ENCODE data around the gene PRXL2C. TPM values are rescaled to one million over a fixed set of nuclear protein-coding genes. Genes with fewer than 3 reads are reported as not detected.

The PRXL2C gene
- total and polyA plus RNA-seq, 2 of the 13 experiments (the other 11 are each of a cell fraction or from before 2014, with no cell fraction given): 11.0 to 13.2 TPM

- TF ChIP-seq TFDP1 (CRISPR knock-in tag; IDR thresholded peaks at IDR 0.05; ENCODE audit: borderline replicate concordance) (peak; percentile 34; the same call in 1 of the 2 replicates), HNF4A (CRISPR knock-in tag; IDR thresholded peaks at IDR 0.05) (no peak), MEIS1 (CRISPR knock-in tag; IDR thresholded peaks at IDR 0.05; ENCODE audit: borderline replicate concordance) (no peak), HMGA1 (CRISPR knock-in tag; conservative IDR thresholded peaks at IDR 0.05) (no peak), ZNF501 (CRISPR knock-in tag; IDR thresholded peaks at IDR 0.05) (0 out of 2 replicates have a peak, but pooled peaks have one; percentile 32), ZNF776 (CRISPR knock-in tag; IDR thresholded peaks at IDR 0.05) (peak; percentile 33; the same call in 1 of the 2 replicates), UBTF (CRISPR knock-in tag; IDR thresholded peaks at IDR 0.05) (peak; percentile 93; the same call in 1 of the 2 replicates), DNMT3B (CRISPR knock-in tag; conservative IDR thresholded peaks at IDR 0.05) (0 out of 2 replicates have a peak, but pooled peaks have one; percentile 59), TBX2 (CRISPR knock-in tag; IDR thresholded peaks at IDR 0.05; ENCODE audit: borderline replicate concordance) (peak; percentile 57; the same call in 1 of the 2 replicates), ARNT2 (CRISPR knock-in tag; IDR thresholded peaks at IDR 0.05; ENCODE audit: low read depth) (peak; percentile 56; the same call in 1 of the 2 replicates), ATF4 (CRISPR knock-in tag; IDR thresholded peaks at IDR 0.05) (no peak), KLF16 (CRISPR knock-in tag; IDR thresholded peaks at IDR 0.05) (no peak), SSRP1 (CRISPR knock-in tag; IDR thresholded peaks at IDR 0.05) (0 out of 2 replicates have a peak, but pooled peaks have one; percentile 42), PRPF4 (IDR thresholded peaks at IDR 0.05; ENCODE audit: low read depth, low read length, poor library complexity, severe bottlenecking) (no peak), MAZ (IDR thresholded peaks at IDR 0.05; ENCODE audit: borderline replicate concordance, low read depth, low read length) (0 out of 2 replicates have a peak, but pooled peaks have one; percentile 10), MAZ (CRISPR knock-in tag; IDR thresholded peaks at IDR 0.05; ENCODE audit: low read depth) (peak; percentile 85), MED1 (CRISPR knock-in tag; IDR thresholded peaks at IDR 0.05) (peak; percentile 37; the same call in 1 of the 2 replicates), TARDBP (CRISPR knock-in tag; IDR thresholded peaks at IDR 0.05) (0 out of 2 replicates have a peak, but pooled peaks have one; percentile 34), HNRNPLL (IDR thresholded peaks at IDR 0.05; ENCODE audit: low read depth, low read length, poor library complexity, severe bottlenecking) (peak; percentile 73), YEATS4 (CRISPR knock-in tag; IDR thresholded peaks at IDR 0.05; ENCODE audit: borderline replicate concordance) (peak; percentile 58), EED (CRISPR knock-in tag; IDR thresholded peaks at IDR 0.05) (peak; percentile 29; the same call in 1 of the 2 replicates)
- TF ChIP-seq, protein P1, sequence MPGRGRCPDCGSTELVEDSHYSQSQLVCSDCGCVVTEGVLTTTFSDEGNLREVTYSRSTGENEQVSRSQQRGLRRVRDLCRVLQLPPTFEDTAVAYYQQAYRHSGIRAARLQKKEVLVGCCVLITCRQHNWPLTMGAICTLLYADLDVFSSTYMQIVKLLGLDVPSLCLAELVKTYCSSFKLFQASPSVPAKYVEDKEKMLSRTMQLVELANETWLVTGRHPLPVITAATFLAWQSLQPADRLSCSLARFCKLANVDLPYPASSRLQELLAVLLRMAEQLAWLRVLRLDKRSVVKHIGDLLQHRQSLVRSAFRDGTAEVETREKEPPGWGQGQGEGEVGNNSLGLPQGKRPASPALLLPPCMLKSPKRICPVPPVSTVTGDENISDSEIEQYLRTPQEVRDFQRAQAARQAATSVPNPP (CRISPR knock-in tag; IDR thresholded peaks at IDR 0.05): 0 out of 2 replicates have a peak, but pooled peaks have one; percentile 59
- TF ChIP-seq, protein P2, sequence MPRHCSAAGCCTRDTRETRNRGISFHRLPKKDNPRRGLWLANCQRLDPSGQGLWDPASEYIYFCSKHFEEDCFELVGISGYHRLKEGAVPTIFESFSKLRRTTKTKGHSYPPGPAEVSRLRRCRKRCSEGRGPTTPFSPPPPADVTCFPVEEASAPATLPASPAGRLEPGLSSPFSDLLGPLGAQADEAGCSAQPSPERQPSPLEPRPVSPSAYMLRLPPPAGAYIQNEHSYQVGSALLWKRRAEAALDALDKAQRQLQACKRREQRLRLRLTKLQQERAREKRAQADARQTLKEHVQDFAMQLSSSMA (CRISPR knock-in tag; IDR thresholded peaks at IDR 0.05): no peak
Measured at GRCh38 chr9:96654450-96655197, 493 bp downstream of the PRXL2C start (continued).
